G401 (cell line): ENCODE results near the gene OSGEP. TPM values are rescaled to one million over a fixed set of nuclear protein-coding genes. Genes with fewer than 3 reads are reported as not detected.

ENCODE experiments used
- DNase-seq: peaks from one replicate; pipeline ENCODE4 v3.0.0-alpha.2; 2015; ENCODE audit warnings: low spot score
- in situ Hi-C: cut with HindIII; loops from 2 replicates; pipeline ENCODE4 v1.10.0; 2016; ENCODE audit warnings: low sequenced_read_pairs, mixed read lengths
- total RNA-seq: library from RNA; depleted of rRNA; stranded (reverse); fragments of >200 nt; shearing (Covaris generic); gene quantifications from 2 replicates; pipeline ENCODE4 v1.2.3, GENCODE V29; 2014

OSGEP gene
- total RNA-seq, 1 experiment from 2014 or later, result 46.3 TPM

- in situ Hi-C loops, result no loop called here
- no peak for DNase-seq
Measured at GRCh38 chr14:20436363-20436755, 18.3 kb downstream of the OSGEP start.

GRCh38 chr14:20435582-20436362 is 18.8 kb downstream of the OSGEP start, which contains the start of gene KLHL33:
Gene KLHL33, minus strand, starts transcription at chr14:20436166. Its CDS starts 355 bp downstream, at chr14:20435811.
- in situ Hi-C loops, result no loop called here
- peak; percentile 11 for DNase-seq

DNA sequence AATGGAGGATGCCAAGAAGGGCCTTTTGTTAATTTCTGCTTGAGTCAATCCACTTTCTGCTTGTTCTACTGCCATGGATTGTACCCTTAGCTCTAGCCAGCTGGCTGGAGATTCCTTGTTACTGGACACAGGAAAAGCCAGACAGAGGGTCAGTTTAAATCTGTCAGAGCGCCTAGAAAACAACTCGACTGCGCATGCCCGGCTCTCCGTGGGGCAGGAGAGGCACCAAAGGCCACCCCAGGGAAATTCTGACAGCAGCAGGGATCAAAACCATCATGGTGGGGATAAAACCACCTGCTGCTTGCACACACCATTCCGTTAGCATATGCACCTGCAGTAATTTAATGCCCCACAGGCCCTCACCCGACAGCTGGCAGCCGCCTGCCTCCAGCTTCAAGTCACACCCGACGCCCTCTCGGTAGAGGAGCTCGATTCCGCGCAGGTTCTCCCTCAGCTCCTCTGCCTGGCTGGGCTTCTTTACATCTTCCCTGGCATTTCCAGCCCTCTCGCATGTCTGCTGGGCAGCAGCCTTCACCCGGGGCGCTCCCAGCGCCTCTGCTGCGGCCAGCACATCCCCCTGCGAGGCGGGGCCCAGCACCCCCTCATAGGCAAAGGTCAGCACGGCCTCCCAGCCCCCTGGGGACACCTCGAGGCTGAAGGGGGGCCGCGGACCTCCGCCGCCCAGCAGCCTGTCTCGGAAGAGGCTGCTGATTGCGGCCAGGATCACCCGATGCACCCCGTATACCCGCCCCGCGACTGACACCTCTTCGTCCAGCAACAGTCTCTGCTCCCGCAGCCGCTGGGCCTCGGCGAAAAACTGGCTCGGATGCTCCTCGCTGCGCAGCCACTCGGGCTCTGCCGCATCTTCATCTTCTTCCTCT is 19.7 kb downstream of the OSGEP start:
- peak; percentile 98 for DNase-seq
- in situ Hi-C loops, result no loop called here

- in situ Hi-C loops, result no loop called here
- peak; percentile 99 for DNase-seq
Measured at GRCh38 chr14:20429801-20430669, 24.6 kb downstream of the OSGEP start.

DNA sequence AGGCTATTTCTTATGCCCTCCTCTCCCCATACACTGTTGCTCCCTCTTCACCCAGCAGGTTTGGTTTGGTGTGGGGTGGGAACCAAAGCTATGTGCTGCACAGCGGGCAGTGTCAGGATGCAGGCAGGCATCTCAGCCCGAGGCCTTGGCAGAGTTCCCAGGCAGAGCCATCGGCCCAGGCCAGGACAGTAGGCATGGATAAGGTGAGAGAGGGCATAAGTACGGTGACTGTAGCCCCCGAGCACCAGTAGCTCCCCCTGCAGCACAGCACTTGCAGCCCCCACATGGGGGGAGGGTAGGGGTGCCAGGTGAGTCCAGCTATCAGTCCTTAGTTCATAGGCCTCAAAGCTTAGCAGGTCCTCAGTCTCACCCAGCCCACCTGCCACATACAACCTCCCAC is 25.8 kb downstream of the OSGEP start:
- DNase-seq, result peak; percentile 55
- in situ Hi-C loops, result no loop called here

DNA sequence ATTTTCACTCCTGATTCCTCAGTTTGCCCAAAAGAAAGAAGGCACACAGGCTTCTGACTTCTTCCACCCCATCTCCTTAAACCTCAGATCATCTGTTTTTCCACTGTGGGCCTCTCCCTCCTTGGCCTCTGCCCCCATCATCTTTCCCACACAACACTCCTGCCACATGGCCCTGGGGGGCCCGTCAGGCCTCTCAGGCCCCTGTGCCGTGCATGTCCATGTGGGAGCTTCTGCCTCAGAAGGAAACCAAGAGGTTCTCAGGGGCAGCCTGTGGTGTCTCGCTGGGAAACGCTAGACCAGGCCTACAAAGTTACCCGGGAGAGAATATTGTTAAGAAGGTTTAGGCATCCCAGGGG is 26.6 kb downstream of the OSGEP start:
- in situ Hi-C loops, result no loop called here
- no peak for DNase-seq

DNA sequence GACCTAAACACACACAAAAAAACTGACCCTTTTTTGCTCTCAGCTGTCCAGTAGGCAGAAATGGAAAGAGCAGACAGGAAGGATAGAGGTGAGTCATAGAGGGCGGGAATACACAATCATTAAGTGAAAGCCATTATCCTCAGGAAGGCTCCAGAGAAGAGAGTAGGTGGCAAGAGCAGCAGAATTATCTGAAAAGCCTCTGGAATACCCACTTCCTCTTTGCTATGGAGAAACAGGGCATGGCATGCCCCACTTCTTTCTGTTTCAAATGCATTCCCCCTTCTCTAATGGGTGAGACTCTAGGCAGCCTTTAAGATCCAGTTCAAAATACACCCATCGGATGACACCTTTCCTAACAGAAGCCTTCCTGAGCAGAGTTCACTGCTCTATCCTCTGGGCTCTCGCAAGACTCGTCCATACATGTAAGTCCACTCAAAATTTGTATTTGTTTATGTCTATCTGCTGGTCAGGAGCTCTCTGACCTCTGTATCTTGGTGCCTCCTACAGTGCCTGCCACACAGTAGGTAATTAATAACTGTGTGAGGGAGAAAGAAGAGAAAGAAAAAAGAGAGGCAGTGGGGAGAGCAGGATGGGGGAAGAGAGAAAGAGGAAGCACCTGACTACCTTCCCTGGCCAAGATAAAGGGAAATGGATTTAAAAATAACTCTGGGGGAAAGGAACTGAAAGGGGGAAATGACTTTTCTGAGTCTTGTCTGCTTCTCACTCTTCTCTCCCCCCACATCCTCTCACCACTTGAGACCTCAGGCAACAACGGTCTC is 27.2 kb downstream of the OSGEP start:
- in situ Hi-C loops, result no loop called here
- no peak for DNase-seq

GRCh38 chr14:20424851-20425250 is 29.8 kb downstream of the OSGEP start:
- DNase-seq, result no peak
- in situ Hi-C loops, result no loop called here

- no peak for DNase-seq
- in situ Hi-C loops, result no loop called here
Measured at GRCh38 chr14:20422886-20423285, 31.7 kb downstream of the OSGEP start.

GRCh38 chr14:20421267-20421666 is 33.3 kb downstream of the OSGEP start:
- in situ Hi-C loops, result no loop called here
- DNase-seq, result no peak

DNA sequence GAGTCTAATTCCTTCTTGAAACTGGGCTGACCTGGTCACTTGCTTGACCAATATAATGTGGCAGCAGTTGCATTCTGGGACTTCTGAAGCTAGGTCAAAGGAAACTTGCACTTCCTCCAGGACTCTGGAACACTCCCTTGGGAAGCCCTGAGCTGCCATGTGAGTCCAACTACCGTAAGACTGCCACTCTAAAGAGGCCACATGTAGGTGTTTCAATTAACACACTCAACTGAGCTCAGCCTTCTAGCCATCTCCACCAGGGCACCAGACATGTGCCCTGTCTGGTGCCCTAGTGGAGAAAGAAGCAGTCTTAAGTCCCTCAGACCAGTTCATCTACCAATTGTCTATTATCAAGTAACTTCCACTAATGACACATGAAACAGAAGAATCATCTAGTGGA is 35.2 kb downstream of the OSGEP start:
- in situ Hi-C loops, result no loop called here
- no peak for DNase-seq

DNA sequence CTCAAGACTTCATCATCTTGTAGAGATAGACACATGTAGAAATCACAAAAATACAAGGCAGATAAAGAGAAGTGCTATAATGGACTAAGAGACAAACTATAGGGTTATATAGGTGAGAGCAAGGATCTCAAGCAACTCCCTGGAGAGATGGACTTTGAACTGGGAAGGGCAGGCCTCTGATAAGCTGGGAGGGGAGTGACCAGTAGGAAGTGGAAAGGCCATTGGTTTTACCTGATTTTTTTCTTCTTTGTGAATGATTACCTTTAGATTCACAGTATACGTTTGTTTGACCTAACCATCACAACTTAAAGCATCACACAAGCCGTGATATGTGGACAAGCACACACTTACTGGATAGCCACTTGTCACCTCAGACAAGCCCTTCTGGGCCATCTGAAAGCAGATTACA is 36.1 kb downstream of the OSGEP start:
- DNase-seq, result no peak
- in situ Hi-C loops, result no loop called here

DNA sequence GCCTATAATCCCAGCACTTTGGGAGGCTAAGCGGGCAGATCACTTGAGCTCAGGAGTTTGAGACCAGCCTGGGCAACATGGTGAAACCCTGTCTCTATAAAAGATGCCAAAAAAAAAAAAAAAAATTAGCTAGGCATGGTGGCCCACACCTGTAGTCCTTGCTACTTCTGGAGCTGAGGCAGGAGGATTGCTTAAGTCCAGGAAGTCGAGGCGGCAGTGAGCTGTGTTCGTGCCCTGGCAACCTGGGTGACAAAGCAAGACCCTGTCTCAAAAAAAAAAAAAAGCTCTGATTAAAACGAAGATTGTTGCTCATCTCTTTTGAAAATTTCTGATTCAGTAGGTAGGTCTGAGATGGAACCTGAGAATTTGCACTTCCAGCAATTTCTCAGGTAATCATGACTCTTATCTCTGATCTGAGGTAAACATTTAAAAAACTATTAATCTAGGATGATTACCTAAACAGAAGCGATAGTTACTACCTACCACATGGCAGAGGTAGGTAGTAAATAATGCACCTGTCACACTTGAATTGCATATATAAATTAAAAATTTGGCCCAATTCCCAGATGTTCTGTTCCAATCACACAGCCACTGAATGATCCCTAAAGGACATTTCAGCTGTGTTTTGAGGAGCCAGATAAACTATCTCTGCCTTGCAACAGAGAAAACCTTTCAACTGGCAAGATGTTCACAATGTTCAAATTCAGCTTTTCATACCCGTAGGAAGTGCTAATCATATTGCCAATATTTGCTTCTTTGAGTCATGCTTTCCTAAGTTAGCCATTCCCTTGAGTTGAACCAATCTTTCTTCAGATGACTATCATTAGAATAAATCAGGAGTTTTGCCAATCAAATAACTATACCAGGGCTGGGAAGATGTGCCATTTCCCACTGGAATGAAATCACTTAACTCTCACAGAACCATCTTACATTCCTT is 37.1 kb downstream of the OSGEP start:
- in situ Hi-C loops, result no loop called here

GRCh38 chr14:20416223-20416622 is 38.4 kb downstream of the OSGEP start:
- DNase-seq, result no peak
- in situ Hi-C loops, result no loop called here

More for the DNA sequence above, 37.1 kb downstream of the OSGEP start:
- DNase-seq, result no peak

DNA sequence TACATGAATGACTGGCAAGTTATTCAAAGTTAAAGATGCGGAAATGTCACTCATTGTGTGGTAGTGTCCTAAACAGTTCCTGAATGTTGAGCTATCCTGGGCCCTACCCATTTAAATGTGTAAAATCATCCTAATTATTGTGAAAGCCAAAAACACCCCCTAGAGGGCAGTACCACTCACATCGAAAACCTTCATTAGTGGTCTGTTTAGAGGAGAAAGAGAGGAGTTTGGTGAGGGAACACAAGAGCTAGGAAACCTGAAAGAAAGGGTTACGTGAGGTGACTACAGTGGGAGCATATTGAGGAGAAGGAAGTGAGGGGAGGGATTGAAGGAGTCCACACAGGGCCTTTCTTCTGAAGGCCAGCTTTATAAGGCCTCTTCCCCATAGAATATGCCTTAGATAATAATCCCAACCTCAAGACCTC is 38.8 kb downstream of the OSGEP start:
- peak; percentile 85 for DNase-seq

DNA sequence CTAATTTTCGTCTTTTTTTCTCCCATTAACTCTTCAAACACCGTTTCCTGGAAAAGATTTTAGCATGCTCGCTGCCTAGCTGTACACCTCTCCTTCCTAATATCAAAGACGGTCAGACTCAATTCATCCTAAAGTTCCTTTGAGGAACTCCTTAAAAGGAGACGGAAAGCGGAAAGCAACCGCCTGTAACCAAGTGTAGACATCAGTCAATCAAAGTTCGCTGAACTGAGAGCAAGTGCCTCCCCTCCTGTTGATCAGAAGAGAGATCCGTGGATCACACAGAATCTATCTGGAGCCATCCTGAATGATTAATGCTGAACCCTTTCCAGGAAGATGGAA is 40.9 kb downstream of the OSGEP start:
- in situ Hi-C loops, result no loop called here
- DNase-seq, result no peak

More for the DNA sequence above, 38.8 kb downstream of the OSGEP start:
- in situ Hi-C loops, result no loop called here

- peak; percentile 74 for DNase-seq
- in situ Hi-C loops, result no loop called here
Measured at GRCh38 chr14:20412876-20413743, 41.5 kb downstream of the OSGEP start, which contains the start of gene TEP1. Gene TEP1, minus strand, starts transcription at chr14:20413501. Its CDS starts 5,062 bp downstream, at chr14:20408439.
